Activated T-helper 17 cell treated with anti-CD3 and anti-CD28 coated beads, Interleukin-2, amount 50 U/mL, for 72 hours (primary cell): Measurements from ENCODE around the gene AIFM2. TPM values are rescaled to one million over a fixed set of nuclear protein-coding genes. Genes with fewer than 3 reads are reported as not detected.
"Not testable (repeated sequence)": the region's sequence is repeated elsewhere in the genome, so short reads cannot be mapped to it uniquely, and the experiment has no call there.

ENCODE experiments used
- ATAC-seq: fragments of 150-1000 bp; cut with Tn5 transposase; replicated peaks from 2 replicates; pipeline ENCODE4 v1.10.0; 2021; ENCODE audit warnings: mild to moderate bottlenecking, moderate library complexity
- H3K27ac Mint-ChIP-seq: one replicate; pipeline ENCODE4 v1.8.0; 2022; ENCODE audit warnings: mixed read lengths
- H3K27me3 Mint-ChIP-seq: one replicate; pipeline ENCODE4 v1.8.0; 2022; ENCODE audit warnings: mixed read lengths
- H3K36me3 Mint-ChIP-seq: one replicate; pipeline ENCODE4 v1.8.0; 2022; ENCODE audit warnings: low read depth, mild to moderate bottlenecking, mixed read lengths
- H3K4me1 Mint-ChIP-seq: one replicate; pipeline ENCODE4 v1.8.0; 2022; ENCODE audit warnings: mixed read lengths
- H3K4me3 Mint-ChIP-seq: one replicate; pipeline ENCODE4 v1.8.0; 2022; ENCODE audit warnings: mild to moderate bottlenecking, mixed read lengths
- H3K9me3 Mint-ChIP-seq: one replicate; pipeline ENCODE4 v1.8.0; 2022; ENCODE audit warnings: mixed read lengths
- total RNA-seq, 2 donors: library from RNA; stranded (reverse); gene quantifications; one replicate each; pipeline ENCODE4 v1.2.3, GENCODE V29; 2022

Gene AIFM2
- total RNA-seq, 2 donors from 2014 or later: 11.3 to 14.3 TPM

DNA sequence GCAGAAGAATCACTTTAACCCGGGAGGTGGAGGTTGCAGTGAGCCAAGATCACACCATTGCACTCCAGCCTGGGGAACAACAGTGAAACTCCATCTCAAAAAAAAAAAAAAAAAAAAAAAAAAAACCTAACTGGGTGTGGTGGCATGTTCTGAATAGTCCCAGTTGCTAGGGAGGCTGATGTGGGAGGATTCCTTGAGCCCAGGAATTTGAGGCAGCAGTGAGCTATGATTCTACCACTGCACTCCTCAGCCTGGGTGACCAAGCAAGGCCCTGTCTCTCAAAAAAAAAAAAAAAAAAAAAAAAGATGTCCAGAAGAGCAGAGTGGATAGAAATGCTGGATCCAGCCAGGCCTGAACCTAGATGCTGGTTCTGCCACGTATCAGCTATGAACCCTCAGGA, 51.8 kb downstream of the AIFM2 start:
- H3K4me1 Mint-ChIP-seq, H3K36me3 Mint-ChIP-seq, H3K9me3 Mint-ChIP-seq, H3K27me3 Mint-ChIP-seq, ATAC-seq, H3K4me3 Mint-ChIP-seq, H3K27ac Mint-ChIP-seq: not testable (repeated sequence)

DNA sequence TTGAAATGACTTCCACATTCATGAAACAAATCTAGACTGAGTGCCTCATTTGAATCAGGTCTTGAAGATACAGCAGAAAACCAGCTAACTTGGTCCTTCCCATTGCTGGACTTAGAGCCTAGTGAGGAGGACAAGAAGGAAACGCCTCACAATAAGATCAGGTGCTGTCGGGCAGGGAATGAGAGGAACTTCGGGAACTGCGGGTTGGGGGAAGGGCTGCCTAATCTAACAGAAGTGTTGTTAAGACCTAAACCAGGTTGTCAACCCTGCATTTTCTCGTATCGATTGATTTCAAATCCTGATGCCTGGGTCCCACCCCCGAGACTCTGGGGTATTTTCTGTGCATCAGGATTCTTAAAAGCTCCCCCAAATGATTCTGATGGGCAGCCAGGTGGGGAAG, 53.7 kb downstream of the AIFM2 start:
- no peaks in the 10 kb centered on the region for H3K36me3 Mint-ChIP-seq
- no peak for ATAC-seq
- H3K4me3 Mint-ChIP-seq: no peak overlapping the region
- no peaks in the 10 kb centered on the region for H3K9me3 Mint-ChIP-seq
- no peaks in the 10 kb centered on the region for H3K27me3 Mint-ChIP-seq
- no peak overlapping the region for H3K27ac Mint-ChIP-seq
- no peaks in the 10 kb centered on the region for H3K4me1 Mint-ChIP-seq

DNA sequence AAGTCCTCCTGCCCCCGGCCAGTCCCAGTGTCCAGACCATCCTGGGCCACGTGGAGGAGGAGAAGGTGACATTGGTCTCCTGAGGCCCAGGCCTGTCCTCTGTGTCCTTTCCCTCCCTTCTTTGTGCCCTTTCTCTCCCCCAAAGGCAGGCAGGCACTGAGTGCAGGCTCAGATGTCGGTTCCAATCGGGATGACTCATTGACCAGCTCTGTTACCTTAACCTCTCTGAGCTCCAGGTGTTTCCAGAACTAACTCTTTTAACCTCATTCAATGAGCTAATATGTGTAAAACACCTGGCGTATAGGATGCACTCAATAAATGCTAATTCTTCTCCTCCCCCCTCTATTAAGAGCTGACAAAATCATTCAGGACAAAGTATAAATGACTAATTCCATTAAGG, 54.3 kb downstream of the AIFM2 start:
- H3K9me3 Mint-ChIP-seq: no peaks in the 10 kb centered on the region
- no peak overlapping the region for H3K4me3 Mint-ChIP-seq
- H3K27me3 Mint-ChIP-seq: no peaks in the 10 kb centered on the region
- H3K36me3 Mint-ChIP-seq: no peaks in the 10 kb centered on the region
- H3K27ac Mint-ChIP-seq: no peak overlapping the region
- no peaks in the 10 kb centered on the region for H3K4me1 Mint-ChIP-seq
- ATAC-seq: no peak

DNA sequence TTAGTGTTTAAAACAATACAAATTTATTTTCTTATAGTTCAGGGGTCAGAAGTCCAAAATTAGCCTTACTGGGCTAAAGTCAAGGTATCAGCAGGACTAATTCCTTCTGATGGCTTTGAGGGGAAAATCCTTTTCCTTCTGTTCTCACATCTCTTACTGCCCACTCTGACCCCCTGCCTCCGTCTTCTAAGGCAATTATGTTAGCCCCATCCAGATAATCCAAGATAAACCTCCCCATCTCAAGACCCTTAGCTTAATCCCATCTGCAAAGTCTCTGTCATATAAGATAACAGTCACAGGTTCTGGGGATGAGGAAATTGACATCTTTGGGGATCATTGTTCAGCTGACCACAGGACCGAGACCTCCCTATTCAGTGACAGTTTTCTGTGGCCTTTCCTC, 57.7 kb downstream of the AIFM2 start:
- H3K27me3 Mint-ChIP-seq: no peaks in the 10 kb centered on the region
- H3K36me3 Mint-ChIP-seq: no peaks in the 10 kb centered on the region
- no peaks in the 10 kb centered on the region for H3K4me1 Mint-ChIP-seq
- no peak overlapping the region for H3K4me3 Mint-ChIP-seq
- no peak overlapping the region for H3K27ac Mint-ChIP-seq
- ATAC-seq: no peak
- no peaks in the 10 kb centered on the region for H3K9me3 Mint-ChIP-seq

DNA sequence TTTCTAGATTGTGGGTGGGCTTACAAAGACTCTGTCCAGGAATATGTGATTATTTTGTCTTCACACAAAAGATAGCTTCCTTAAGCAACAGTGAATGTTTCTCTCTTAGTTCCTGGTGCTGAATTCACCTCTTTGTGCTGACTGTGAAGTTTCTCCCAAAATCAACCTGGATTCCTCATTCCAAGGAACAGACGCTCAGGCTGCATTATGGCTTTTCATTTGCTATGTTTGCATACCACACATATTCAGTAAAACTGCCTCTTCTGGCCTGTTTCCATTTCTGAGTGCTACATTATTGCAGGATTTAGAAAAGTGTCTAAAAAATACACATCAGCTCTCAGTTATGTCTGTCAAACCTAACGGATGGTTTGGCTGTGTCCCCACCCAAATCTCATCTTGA, 58.5 kb downstream of the AIFM2 start:
- Mint-ChIP-seq H3K36me3 (no peaks in the 10 kb centered on the region), H3K4me3 (no peak overlapping the region), H3K27ac (no peak overlapping the region), H3K27me3 (no peaks in the 10 kb centered on the region), H3K4me1 (no peaks in the 10 kb centered on the region), H3K9me3 (no peaks in the 10 kb centered on the region)
- ATAC-seq: no peak

DNA sequence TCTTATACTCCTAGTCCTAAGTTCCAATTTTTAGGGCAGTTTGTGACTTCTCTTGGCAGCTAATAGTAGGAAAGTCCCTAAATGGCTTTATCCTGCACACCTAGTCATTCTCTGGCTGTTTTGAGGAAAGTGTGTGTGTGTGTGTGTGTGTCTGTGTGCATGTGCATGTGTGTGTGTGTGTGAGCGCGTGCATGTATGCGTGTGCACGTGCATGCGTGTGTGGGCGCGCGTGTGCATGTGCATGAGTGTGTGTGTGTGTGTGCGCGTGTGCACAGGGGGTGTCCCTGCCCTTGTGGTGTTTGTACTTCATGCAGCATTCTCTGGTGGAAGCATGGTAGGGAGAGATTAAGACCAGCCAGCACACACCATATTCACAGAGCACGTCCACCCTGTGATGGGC, 61.8 kb downstream of the AIFM2 start:
- Mint-ChIP-seq H3K4me3 (no peak overlapping the region), H3K4me1 (no peaks in the 10 kb centered on the region), H3K27ac (no peak overlapping the region), H3K27me3 (no peaks in the 10 kb centered on the region), H3K36me3 (no peaks in the 10 kb centered on the region), H3K9me3 (no peaks in the 10 kb centered on the region)
- ATAC-seq: no peak

DNA sequence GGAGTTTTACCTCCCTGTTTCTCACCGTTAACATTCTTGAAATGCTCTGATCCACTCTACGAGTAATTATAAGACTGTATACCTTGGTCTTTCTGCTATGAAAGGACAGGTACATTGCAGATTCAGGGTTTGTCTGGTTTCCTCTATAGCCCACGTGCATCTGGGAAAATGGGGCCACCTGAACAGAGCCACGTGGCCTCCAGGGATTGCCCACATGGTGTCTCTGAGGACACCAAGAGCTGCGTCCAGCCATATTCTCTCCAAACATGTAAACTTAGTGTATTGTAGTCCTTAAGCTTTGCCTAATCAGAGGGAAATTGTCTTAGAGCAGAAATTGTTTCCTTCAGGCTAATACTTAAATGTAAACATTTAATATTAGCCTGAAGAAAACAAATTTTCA, 63.3 kb downstream of the AIFM2 start:
- Mint-ChIP-seq H3K27me3 (no peaks in the 10 kb centered on the region), H3K27ac (no peak overlapping the region), H3K36me3 (no peaks in the 10 kb centered on the region), H3K4me1 (peaks cover 3% of the 10 kb centered on the region), H3K9me3 (no peaks in the 10 kb centered on the region), H3K4me3 (no peak overlapping the region)
- ATAC-seq: no peak

DNA sequence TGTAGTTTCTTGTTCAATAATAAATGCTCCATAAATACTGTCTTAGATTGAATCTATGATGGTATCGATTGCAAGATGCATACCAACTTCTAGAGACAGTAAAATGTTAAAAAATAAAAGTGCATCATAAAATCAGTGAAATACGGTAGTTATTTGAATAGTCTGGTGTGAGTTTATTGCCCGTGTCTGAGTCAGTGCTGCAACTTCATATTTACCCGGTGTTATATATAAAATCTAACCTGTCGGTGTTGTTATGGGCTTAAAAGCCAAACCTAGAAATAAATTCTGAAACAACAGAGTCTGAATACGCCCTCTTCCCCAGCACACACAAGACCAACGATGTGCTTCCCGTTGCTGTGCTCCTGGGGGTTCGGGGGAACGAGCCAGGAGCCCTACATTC, 63.7 kb downstream of the AIFM2 start:
- H3K27ac Mint-ChIP-seq: no peak overlapping the region
- no peak overlapping the region for H3K4me3 Mint-ChIP-seq
- ATAC-seq: no peak
- H3K36me3 Mint-ChIP-seq: no peaks in the 10 kb centered on the region
- peaks cover 3% of the 10 kb centered on the region for H3K4me1 Mint-ChIP-seq
- H3K27me3 Mint-ChIP-seq: no peaks in the 10 kb centered on the region
- H3K9me3 Mint-ChIP-seq: no peaks in the 10 kb centered on the region

DNA sequence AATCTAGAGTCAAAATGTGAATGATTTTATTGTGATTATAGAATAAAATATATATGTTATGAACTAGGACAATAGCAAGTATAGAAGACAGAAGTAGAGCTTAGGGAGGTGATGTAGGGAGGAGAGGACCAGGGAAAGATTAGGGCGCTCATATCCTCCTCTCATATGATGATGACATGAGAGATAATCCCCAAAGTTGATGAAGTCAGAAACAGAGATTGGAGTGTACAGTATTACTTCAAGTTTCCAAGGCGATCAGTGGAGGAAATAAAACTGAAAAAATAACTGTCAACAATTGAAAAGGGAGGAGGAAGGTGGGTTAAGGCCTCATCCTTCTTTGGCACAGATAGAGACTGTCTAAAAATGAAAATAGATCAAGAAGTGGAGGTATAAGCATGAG, 65.0 kb downstream of the AIFM2 start:
- Mint-ChIP-seq H3K9me3 (no peaks in the 10 kb centered on the region), H3K27me3 (no peaks in the 10 kb centered on the region), H3K36me3 (no peaks in the 10 kb centered on the region), H3K4me3 (no peak overlapping the region), H3K4me1 (peaks cover 10% of the 10 kb centered on the region), H3K27ac (no peak overlapping the region)
- no peak for ATAC-seq

DNA sequence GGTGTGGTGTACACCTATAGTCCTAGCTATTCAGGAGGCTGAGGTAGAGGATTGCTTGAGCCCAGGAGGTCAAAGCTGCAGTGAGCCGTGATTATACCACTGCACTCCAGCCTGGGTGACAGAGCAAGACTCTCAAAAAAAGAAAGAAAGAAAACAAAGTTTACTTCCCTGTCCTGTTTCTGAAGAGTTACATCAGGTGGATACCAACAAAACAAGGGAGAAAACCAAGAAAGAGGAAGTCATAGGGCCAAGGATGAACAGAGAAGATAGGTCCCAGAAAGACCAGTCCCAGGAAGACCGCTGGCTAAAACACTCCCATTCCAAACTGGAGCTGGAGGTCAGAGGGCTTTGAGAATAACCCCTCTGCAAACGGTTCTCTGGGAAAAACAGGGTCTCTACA, 66.4 kb downstream of the AIFM2 start:
- ATAC-seq: no peak
- peaks cover 4% of the 10 kb centered on the region for H3K27me3 Mint-ChIP-seq
- H3K4me1 Mint-ChIP-seq: peaks cover 10% of the 10 kb centered on the region
- H3K4me3 Mint-ChIP-seq: no peak overlapping the region
- no peak overlapping the region for H3K27ac Mint-ChIP-seq
- no peaks in the 10 kb centered on the region for H3K36me3 Mint-ChIP-seq
- H3K9me3 Mint-ChIP-seq: no peaks in the 10 kb centered on the region

DNA sequence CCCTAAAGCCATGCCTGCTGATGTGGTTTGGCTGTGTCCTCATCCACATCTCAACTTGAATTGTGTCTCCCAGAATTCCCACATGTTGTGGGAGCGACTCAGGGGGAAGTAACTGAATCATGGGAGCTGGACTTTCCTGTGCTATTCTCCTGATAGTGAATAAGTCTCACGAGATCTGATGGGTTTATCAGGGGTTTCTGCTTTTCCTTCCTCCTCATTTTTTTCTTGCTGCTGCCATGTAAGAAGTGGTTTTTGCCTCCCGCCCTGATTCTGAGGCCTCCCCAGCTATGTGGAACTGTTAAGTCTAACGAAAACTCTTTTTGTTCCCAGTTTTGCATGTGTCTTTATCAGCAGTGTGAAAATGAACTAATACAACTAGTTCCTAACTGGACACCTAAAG, 68.1 kb downstream of the AIFM2 start:
- H3K36me3 Mint-ChIP-seq: no peaks in the 10 kb centered on the region

DNA sequence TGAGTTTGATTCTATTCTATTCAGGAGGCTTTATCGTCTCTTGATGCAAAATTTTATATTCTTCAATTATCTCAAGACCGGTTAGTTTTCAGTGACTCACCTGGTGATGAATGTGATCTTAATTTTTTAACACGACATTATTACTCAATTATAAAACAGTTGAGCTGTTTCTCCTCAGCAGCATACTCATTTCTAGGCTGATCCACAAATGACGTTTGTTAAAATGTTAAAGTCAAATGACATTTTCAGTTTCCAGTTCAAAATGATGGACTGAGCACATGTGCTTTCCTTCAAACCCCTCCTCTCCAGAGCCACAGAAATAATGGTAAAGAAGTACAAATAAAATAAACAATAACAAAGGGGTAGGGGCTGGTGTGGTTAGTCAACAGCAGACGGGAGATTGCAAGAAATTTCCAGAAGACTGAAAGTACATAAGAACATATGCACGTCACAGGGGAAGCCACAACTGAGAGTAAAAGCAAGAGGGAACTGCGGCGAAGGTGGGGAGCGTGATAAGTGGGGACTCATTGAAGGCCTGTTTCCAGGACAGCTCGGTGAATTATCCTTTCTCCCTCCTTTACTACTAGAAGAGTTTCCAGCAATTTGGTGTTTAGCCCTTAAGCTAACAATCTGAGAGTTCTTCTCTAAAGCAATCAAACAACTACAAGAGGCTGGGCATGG, 69.1 kb downstream of the AIFM2 start:
- peak overlapping the region; percentile 72 for H3K27ac Mint-ChIP-seq
- no peaks in the 10 kb centered on the region for H3K9me3 Mint-ChIP-seq
- no peaks in the 10 kb centered on the region for H3K36me3 Mint-ChIP-seq
- peak; percentile 90 for ATAC-seq
- H3K4me1 Mint-ChIP-seq: peaks cover 10% of the 10 kb centered on the region
- H3K4me3 Mint-ChIP-seq: peak overlapping the region; percentile 42
- peaks cover 4% of the 10 kb centered on the region for H3K27me3 Mint-ChIP-seq

More for the DNA sequence above, 68.1 kb downstream of the AIFM2 start:
- Mint-ChIP-seq H3K27me3 (peaks cover 4% of the 10 kb centered on the region), H3K4me3 (no peak overlapping the region), H3K9me3 (no peaks in the 10 kb centered on the region), H3K27ac (no peak overlapping the region), H3K4me1 (peaks cover 10% of the 10 kb centered on the region)
- ATAC-seq: no peak

Other genes with a start within 250 kb of the AIFM2 start
- 1 to 10 TPM; 2.4 to 2.5 TPM for gene MACROH2A2, start 80.0 kb downstream of the AIFM2 start, total RNA-seq
- gene TYSND1, start 13.9 kb upstream of the AIFM2 start, total RNA-seq: 10 to 100 TPM in 1 of 2 donors, 1 to 10 TPM in 1; 9.6 to 16.4 TPM
- 10 to 100 TPM; 70.0 to 92.2 TPM for gene SAR1A, start 37.7 kb upstream of the AIFM2 start, total RNA-seq
- 100 to 1,000 TPM; 176 to 260 TPM for gene PPA1, start 100.6 kb upstream of the AIFM2 start, total RNA-seq
- gene NPFFR1, start 151.2 kb upstream of the AIFM2 start, total RNA-seq: not detected
- gene LRRC20, start 249.8 kb upstream of the AIFM2 start, total RNA-seq: 10 to 100 TPM in 1 of 2 donors, 1 to 10 TPM in 1; 4.9 to 10.7 TPM